ENCODE measurements around the gene CCDC171.

Gene CCDC171

DNA sequence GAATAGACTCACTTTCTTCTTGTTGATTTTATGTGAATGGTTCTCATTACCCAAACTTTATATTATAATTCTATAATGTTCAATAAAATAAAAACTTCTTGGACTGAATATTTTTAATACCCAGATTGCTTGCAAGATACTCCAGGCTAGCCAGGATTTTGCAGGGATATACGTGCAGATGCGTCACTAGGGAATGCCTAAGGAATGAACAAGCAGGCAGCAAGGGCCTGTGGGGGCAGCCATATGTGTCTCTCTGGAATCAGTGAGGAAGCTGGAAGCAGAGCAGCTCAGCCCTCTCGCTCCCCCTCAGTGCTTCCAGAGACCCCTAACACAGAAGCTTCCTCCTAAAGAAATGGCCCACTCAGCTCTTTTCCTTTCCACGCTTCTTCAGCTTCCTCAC is 457.4 kb downstream of the CCDC171 start:
- no peak for DNase-seq

DNA sequence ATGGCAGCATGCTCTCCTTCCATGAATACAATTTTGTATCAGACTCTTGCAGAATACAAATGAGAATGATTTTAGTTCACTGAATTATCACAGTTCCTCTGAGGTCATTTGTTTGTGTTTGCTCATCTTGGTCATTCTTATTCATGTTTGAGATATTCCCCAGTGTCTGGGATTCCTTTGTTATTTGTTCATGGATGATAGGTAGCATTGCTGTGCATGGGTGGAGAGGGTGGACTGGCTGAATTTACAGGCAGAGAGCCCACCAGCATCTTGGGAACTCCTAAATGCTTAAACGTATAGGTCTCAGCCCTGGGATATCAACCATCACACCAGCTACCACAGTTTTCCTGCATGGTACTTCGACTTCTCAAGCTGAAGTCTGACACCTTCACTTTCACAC is 459.8 kb downstream of the CCDC171 start:
- DNase-seq, result no peak

DNA sequence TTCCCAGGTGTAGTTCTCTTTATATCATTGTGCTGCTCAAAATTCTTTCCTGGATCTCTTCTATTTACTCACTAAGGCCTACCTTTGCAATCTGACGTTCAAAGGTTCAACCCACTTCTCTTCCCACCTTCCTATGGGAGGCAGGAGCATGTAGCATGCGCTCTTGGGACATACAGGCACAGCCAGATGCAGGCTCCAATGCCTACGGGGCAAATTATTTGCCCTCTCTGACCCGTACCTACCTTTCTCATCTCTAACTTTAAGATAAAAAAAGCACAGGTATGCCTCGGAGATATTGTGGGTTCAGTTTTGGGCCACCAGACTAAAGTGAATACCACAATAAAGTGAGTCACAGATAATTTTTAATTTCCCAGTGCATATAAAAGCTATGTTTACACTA is 460.5 kb downstream of the CCDC171 start:
- DNase-seq, result no peak

DNA sequence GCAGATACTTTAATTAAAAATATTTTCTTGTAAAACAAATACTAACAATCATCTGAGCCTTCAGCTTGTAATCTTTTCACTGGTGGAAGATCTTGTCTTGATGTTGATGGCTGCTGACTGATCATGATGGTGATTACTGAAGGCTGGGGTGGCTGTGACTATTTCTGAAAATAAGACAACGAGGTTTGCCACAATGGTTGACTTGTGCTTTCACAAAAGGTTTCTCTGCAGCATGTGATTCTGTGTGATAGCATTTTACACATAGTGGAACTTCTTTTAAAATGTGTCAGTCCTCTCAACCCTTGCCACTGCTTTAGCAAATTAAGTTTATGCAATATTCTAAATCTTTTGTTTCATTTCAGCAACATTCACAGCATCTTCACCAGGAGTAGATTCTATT is 461.0 kb downstream of the CCDC171 start:
- no peak for DNase-seq

DNA sequence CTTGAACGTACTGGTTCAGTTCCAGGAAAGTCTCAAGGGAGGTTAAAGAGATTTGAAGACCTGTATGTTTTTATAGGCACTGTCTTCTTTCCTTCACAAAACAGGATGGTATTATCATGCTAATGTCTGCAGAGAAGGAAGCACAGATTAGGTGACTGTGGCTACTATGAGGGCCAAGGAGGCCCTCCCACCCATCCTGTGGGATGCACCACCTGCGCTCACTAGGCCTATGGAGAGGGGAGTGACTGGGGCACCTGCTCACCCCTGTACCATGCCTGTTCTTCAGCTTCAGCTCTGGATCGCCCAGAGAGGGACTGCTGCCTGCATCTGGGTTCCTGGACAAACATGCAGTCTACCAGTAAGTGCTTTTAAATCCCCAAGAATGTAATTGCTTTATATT is 469.4 kb downstream of the CCDC171 start:
- no peak for DNase-seq

DNA sequence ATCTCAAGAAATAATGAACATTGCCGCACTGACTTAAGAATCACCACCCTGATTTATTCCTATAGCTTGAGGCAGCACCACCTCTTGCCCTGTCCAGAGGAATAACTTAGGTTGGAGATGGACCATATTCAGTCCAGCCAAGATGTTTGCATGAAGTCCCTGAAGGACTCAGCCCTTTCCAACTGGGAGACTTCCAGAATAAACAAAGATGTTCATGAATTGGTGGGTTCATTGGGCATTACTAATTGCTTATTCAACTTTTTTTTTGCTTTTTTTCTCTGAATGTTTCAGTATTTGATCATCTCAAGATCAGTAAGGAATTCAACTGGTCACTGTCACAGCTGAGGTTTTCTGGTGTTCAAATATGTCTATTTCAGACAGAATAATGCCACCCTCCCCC is 470.6 kb downstream of the CCDC171 start:
- DNase-seq, result no peak
